ENCODE results near the gene IKZF3.

IKZF3 gene

DNA sequence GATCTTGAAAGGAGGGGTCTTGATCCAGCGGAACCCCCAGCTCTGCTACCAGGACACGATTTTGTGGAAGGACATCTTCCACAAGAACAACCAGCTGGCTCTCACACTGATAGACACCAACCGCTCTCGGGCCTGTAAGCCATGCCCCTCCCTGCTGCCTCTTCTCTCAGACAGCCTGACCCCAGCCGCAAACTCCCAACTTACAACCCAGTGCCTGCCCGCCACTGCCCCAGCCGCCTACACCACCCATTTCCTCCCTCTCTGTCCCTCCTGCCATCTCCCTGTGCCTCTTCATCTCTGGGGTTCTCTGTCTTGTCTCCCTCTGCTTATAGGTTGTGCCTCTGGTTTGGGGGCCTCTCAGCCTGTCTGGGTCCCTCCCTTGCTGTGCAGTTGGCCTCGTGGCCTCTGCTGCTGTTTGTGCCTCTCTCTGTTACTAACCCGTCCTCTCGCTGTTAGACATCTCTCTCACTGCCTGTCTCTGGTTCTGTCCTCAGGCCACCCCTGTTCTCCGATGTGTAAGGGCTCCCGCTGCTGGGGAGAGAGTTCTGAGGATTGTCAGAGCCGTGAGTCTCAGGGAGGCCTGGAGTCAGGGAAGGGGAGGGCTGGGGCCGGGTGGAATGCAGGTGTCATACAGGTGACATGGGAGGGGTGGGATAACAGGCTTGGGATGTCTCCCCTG, 154.7 kb downstream of the IKZF3 start:
- Histone ChIP-seq H3K36me3 (ENCODE audit: low read length) (no peaks in the 10 kb centered on the region), H3K4me2 (ENCODE audit: low read depth, low read length, poor library complexity, severe bottlenecking) (no peak overlapping the region), H3K79me2 (ENCODE audit: insufficient read depth, low read length) (no peaks in the 10 kb centered on the region), H3F3A (ENCODE audit: insufficient read depth) (no peaks in the 10 kb centered on the region), H3K9ac (ENCODE audit: low read length) (no peak overlapping the region), H2AFZ (ENCODE audit: low read depth, low read length, severe bottlenecking) (no peak overlapping the region), H3K4me3 (ENCODE audit: insufficient read depth, low read length, poor library complexity, severe bottlenecking) (no peak overlapping the region), H3K9me2 (replicated peaks; ENCODE audit: insufficient read depth, low read length) (no peaks in the 10 kb centered on the region), H3K9me3 (ENCODE audit: insufficient read depth, low read length) (no peaks in the 10 kb centered on the region), H3K27me3 (ENCODE audit: low read length) (no peaks in the 10 kb centered on the region), H4K20me1 (ENCODE audit: low read depth, low read length) (no peaks in the 10 kb centered on the region), H3K27ac (ENCODE audit: low read depth, low read length) (no peak overlapping the region)
- TF ChIP-seq, protein P1, sequence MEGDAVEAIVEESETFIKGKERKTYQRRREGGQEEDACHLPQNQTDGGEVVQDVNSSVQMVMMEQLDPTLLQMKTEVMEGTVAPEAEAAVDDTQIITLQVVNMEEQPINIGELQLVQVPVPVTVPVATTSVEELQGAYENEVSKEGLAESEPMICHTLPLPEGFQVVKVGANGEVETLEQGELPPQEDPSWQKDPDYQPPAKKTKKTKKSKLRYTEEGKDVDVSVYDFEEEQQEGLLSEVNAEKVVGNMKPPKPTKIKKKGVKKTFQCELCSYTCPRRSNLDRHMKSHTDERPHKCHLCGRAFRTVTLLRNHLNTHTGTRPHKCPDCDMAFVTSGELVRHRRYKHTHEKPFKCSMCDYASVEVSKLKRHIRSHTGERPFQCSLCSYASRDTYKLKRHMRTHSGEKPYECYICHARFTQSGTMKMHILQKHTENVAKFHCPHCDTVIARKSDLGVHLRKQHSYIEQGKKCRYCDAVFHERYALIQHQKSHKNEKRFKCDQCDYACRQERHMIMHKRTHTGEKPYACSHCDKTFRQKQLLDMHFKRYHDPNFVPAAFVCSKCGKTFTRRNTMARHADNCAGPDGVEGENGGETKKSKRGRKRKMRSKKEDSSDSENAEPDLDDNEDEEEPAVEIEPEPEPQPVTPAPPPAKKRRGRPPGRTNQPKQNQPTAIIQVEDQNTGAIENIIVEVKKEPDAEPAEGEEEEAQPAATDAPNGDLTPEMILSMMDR (IDR thresholded peaks at IDR 0.05; ENCODE audit: insufficient read depth, low read length, poor library complexity, severe bottlenecking) = no peak
- no peak for TF ChIP-seq EZH2phosphoT487 (conservative IDR thresholded peaks at IDR 0.05; ENCODE audit: low read length)

Data from SU-DHL-6 (cell line).